HL-60 (cell line): ENCODE measurements around the gene C5AR2.
A peak's percentile ranks its signal among the peaks of the same experiment; 100 is the strongest.

Experiments
- DNase-seq, 2 experiments: peaks; one replicate each; pipeline ENCODE4 v3.0.0-alpha.2; 2010 to 2020; ENCODE audit warnings: low read depth in 1 of 2, low spot score in 1 of 2
- H3K27ac ChIP-seq: fragments of 250-450 bp; sonication (Bioruptor Pico); replicated peaks from 2 replicates; pipeline ENCODE4 v1.5.1; 2020; ENCODE audit warnings: mild to moderate bottlenecking, moderate library complexity
- H3K27me3 ChIP-seq: fragments of 250-450 bp; sonication (Bioruptor Pico); 2 replicates; pipeline ENCODE4 v1.5.1; 2021; ENCODE audit warnings: mild to moderate bottlenecking, moderate library complexity; ENCODE audit not compliant: insufficient read depth, poor library complexity, severe bottlenecking
- H3K4me3 ChIP-seq: replicated peaks from 2 replicates; pipeline ENCODE4 v1.5.1; 2011; ENCODE audit warnings: mild to moderate bottlenecking, control low read depth, low read length; ENCODE audit not compliant: insufficient read depth
- GABPA ChIP-seq: IDR thresholded peaks from 2 replicates; pipeline ENCODE4 v1.6.1; 2012; ENCODE audit warnings: low read depth
- POLR2AphosphoS5 ChIP-seq: IDR thresholded peaks from 2 replicates; pipeline ENCODE4 v1.6.1; 2012; ENCODE audit warnings: low read depth
- SPI1 ChIP-seq: IDR thresholded peaks from 2 replicates; pipeline ENCODE4 v1.6.1; 2012; ENCODE audit warnings: low read depth, mild to moderate bottlenecking, borderline replicate concordance
- TF ChIP-seq, protein P1 (sequence below): IDR thresholded peaks from one replicate; pipeline ENCODE4 v1.5.1; 2011; ENCODE audit warnings: low read length, control low read depth, inconsistent platforms; ENCODE audit not compliant: insufficient read depth
- TF ChIP-seq, protein P2 (sequence below): IDR thresholded peaks from 2 replicates; pipeline ENCODE4 v1.6.1; 2012; ENCODE audit warnings: low read depth; ENCODE audit not compliant: insufficient replicate concordance

The C5AR2 gene

DNA sequence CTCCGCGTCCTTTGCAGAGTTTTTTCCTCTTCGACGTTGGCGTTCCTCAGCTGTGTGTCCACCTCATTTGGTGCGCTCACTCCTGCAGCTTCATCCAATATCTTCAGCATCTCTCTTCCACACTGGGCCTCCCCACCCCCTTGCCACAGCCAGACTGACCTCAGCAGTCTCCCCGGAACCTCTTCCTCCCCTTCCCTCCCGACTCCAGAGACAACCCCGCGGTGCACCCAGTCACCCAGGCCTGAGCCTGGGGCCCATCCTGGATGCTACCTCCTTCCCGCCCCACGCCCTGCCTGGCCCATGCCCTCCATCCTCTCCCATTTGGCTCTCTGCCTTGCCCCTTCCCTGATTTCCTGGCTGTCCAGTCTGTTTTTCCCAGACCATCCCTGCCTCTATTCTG lies 8.1 kb upstream of the C5AR2 start:
- H3K27ac ChIP-seq = peak overlapping the region; percentile 24; the same call in 1 of the 2 replicates
- TF ChIP-seq, protein P1, sequence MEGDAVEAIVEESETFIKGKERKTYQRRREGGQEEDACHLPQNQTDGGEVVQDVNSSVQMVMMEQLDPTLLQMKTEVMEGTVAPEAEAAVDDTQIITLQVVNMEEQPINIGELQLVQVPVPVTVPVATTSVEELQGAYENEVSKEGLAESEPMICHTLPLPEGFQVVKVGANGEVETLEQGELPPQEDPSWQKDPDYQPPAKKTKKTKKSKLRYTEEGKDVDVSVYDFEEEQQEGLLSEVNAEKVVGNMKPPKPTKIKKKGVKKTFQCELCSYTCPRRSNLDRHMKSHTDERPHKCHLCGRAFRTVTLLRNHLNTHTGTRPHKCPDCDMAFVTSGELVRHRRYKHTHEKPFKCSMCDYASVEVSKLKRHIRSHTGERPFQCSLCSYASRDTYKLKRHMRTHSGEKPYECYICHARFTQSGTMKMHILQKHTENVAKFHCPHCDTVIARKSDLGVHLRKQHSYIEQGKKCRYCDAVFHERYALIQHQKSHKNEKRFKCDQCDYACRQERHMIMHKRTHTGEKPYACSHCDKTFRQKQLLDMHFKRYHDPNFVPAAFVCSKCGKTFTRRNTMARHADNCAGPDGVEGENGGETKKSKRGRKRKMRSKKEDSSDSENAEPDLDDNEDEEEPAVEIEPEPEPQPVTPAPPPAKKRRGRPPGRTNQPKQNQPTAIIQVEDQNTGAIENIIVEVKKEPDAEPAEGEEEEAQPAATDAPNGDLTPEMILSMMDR = no peak
- TF ChIP-seq POLR2AphosphoS5 (no peak), SPI1 (no peak), GABPA (no peak)
- TF ChIP-seq, protein P2, sequence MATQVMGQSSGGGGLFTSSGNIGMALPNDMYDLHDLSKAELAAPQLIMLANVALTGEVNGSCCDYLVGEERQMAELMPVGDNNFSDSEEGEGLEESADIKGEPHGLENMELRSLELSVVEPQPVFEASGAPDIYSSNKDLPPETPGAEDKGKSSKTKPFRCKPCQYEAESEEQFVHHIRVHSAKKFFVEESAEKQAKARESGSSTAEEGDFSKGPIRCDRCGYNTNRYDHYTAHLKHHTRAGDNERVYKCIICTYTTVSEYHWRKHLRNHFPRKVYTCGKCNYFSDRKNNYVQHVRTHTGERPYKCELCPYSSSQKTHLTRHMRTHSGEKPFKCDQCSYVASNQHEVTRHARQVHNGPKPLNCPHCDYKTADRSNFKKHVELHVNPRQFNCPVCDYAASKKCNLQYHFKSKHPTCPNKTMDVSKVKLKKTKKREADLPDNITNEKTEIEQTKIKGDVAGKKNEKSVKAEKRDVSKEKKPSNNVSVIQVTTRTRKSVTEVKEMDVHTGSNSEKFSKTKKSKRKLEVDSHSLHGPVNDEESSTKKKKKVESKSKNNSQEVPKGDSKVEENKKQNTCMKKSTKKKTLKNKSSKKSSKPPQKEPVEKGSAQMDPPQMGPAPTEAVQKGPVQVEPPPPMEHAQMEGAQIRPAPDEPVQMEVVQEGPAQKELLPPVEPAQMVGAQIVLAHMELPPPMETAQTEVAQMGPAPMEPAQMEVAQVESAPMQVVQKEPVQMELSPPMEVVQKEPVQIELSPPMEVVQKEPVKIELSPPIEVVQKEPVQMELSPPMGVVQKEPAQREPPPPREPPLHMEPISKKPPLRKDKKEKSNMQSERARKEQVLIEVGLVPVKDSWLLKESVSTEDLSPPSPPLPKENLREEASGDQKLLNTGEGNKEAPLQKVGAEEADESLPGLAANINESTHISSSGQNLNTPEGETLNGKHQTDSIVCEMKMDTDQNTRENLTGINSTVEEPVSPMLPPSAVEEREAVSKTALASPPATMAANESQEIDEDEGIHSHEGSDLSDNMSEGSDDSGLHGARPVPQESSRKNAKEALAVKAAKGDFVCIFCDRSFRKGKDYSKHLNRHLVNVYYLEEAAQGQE = no peak
- DNase-seq = no peak

DNA sequence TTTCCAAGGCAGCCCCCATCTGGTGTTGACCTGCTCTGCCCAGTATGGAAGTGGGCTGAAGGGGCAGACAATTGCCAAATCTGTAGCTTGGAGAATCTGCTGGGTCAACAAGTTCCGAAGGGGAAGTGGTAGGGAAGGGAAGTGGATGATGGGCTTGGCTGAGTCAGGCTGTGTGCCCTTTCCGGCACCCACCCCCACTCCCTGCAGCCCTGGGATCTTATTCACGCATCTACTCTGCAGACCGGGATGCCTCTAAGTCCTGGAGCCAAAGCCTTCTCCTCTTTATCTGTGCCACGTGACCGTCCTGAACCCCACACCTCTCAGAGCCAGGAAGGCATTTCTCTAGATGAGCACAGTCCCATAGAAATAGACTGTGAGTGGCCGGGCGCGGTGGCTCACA lies 7.5 kb upstream of the C5AR2 start:
- peak; percentile 97 for TF ChIP-seq SPI1
- no peak for TF ChIP-seq POLR2AphosphoS5
- peak overlapping the region; percentile 24 for H3K27ac ChIP-seq
- no peaks in the 10 kb centered on the region for H3K27me3 ChIP-seq
- peak; percentile 73 to 86 for DNase-seq
- H3K4me3 ChIP-seq = no peak overlapping the region

More for the DNA sequence above, 8.1 kb upstream of the C5AR2 start:
- Histone ChIP-seq H3K4me3 (no peak overlapping the region), H3K27me3 (no peaks in the 10 kb centered on the region)

DNA sequence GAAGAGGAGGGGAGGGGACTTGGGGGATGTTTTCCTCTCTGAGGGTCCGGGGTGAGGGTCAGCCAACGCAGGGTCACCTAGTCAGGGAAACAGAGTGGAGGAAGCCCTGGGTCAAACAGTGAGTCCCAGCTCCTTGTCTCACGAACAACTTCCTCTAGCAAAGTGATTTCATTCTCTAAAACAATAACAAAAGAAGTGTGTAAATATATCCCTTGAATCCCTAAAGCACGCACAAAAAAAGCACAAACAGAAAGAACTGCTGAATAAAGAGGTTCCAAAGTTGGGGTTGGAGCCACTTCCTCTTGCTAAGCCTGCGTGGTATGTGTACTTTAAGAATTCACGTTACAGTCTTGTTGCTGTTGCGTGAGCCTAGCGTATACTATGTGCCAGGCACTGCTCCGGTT lies 1.5 kb upstream of the C5AR2 start:
- TF ChIP-seq POLR2AphosphoS5 (0 out of 2 replicates have a peak, but pooled peaks have one; percentile 26), GABPA (no peak), SPI1 (peak; percentile 93)
- TF ChIP-seq, protein P2 = no peak
- TF ChIP-seq, protein P1 = no peak
- no peak overlapping the region for H3K4me3 ChIP-seq
- peak; percentile 38 to 67 for DNase-seq
- no peaks in the 10 kb centered on the region for H3K27me3 ChIP-seq
- H3K27ac ChIP-seq = peak overlapping the region; percentile 73

DNA sequence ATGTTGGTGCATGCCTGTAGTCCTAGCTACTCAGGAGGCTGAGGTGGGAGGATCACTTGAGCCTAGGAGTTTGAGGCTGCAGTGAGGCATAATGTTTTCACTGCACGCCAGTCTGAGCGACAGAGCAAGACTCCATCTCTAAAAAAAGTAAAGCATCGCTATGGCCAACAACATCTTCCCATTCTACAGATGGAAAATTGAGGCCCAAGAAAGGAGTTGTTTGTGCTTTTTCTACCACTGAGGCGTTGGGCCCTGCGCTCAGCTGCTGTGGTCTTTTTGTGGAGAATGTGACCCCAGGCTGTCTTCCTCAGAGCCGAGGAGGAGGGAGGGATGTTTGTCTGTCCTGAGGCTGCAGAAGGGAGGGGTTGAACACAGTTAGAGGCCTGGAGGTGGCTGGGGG lies 485 bp upstream of the C5AR2 start:
- no peaks in the 10 kb centered on the region for H3K27me3 ChIP-seq
- TF ChIP-seq, protein P1 = no peak
- TF ChIP-seq, protein P2 = no peak
- TF ChIP-seq GABPA (no peak), SPI1 (no peak), POLR2AphosphoS5 (no peak)
- no peak for DNase-seq
- H3K27ac ChIP-seq = no peak overlapping the region; the same call in 1 of the 2 replicates
- H3K4me3 ChIP-seq = no peak overlapping the region
